B cell (primary cell): ENCODE data around the gene KIRREL3. TPM values are rescaled to one million over a fixed set of nuclear protein-coding genes. Genes with fewer than 3 reads are reported as not detected.

Experiments used
- ATAC-seq: fragments of 200-7000 bp; cut with Tn5 transposase; one replicate; pipeline ENCODE4 v1.10.0; 2021; ENCODE audit warnings: low read depth, mild to moderate bottlenecking, moderate number of reproducible peaks, moderate library complexity
- CTCF ChIA-PET: fragments of 350-600 bp; sonication (Branson Sonifier 250); formaldehyde crosslinking; loops from one replicate; lab custom pipeline; 2021; ENCODE audit warnings: antibody characterized with exemption, inconsistent platforms; lab: Charles Lee
- POLR2A ChIA-PET: fragments of 350-600 bp; sonication (Branson Sonifier 250); formaldehyde crosslinking; loops from one replicate; lab custom pipeline; 2021; ENCODE audit warnings: antibody characterized with exemption; lab: Charles Lee
- DNase-seq: peaks from one replicate; pipeline ENCODE4 v3.0.0; 2013
- H2AFZ ChIP-seq: 2 replicates; pipeline ENCODE4 v1.6.1; 2012; ENCODE audit warnings: mild to moderate bottlenecking, low read depth, low read length; ENCODE audit not compliant: insufficient read depth, poor library complexity, severe bottlenecking
- H3K27ac ChIP-seq, 2 donors: 1 replicate in 1 of 2; 2 replicates in 1 of 2; pipeline ENCODE4 v1.5.1; 2012 to 2013; ENCODE audit warnings: low read length in 2 of 2, mild to moderate bottlenecking in 2 of 2, moderate library complexity in 1 of 2
- H3K27me3 ChIP-seq, 4 experiments: fragments of 200-600 bp in 1 of 4; sonication (generic) in 1 of 4; replicated peaks in 1 of 4; 1 replicate in 2 of 4; 2 replicates in 2 of 4; pipeline versions ENCODE4 v1.6.1 to v1.7.0; 2013 to 2016; ENCODE audit warnings: low read length in 3 of 4, mild to moderate bottlenecking in 2 of 4, mixed read lengths in 1 of 4, moderate library complexity in 1 of 4; ENCODE audit not compliant: insufficient read depth in 4 of 4, control insufficient read depth in 3 of 4; ENCODE audit errors: control extremely low read depth in 1 of 4
- H3K36me3 ChIP-seq, 2 experiments: replicated peaks in 1 of 2; 1 replicate in 1 of 2; 2 replicates in 1 of 2; pipeline versions ENCODE4 v1.6.1 to v1.7.1; 2013; ENCODE audit warnings: low read length in 1 of 2; ENCODE audit not compliant: insufficient read depth in 2 of 2, control insufficient read depth in 1 of 2; ENCODE audit errors: control extremely low read depth in 1 of 2, extremely low read depth in 1 of 2
- H3K4me1 ChIP-seq, 2 donors: fragments of 200-600 bp in 1 of 2; sonication (generic) in 1 of 2; 1 replicate in 1 of 2; 2 replicates in 1 of 2; pipeline versions ENCODE4 v1.5.1 to v1.6.1; 2013 to 2017; ENCODE audit warnings: low read length in 2 of 2; ENCODE audit not compliant: control insufficient read depth in 2 of 2, insufficient read depth in 2 of 2
- H3K4me2 ChIP-seq: replicated peaks from 2 replicates; pipeline ENCODE3; 2012; ENCODE audit warnings: mild to moderate bottlenecking, low read depth, low read length; ENCODE audit not compliant: poor library complexity, severe bottlenecking
- H3K4me3 ChIP-seq, 5 experiments: fragments of 200-600 bp in 1 of 5; sonication (generic) in 1 of 5; 1 replicate in 3 of 5; 2 replicates in 2 of 5; pipeline versions ENCODE4 v1.5.1 to v1.7.0; 2011 to 2016; ENCODE audit warnings: low read length in 4 of 5, mild to moderate bottlenecking in 4 of 5, low read depth in 2 of 5, control low read depth in 1 of 5, moderate library complexity in 1 of 5; ENCODE audit not compliant: insufficient read depth in 1 of 5; ENCODE audit errors: control extremely low read depth in 1 of 5, extremely low read depth in 1 of 5
- H3K79me2 ChIP-seq: fragments of 200-600 bp; sonication (generic); one replicate; pipeline ENCODE4 v1.6.0; 2016; ENCODE audit warnings: low read length; ENCODE audit not compliant: control insufficient read depth, insufficient read depth
- H3K9ac ChIP-seq: fragments of 200-600 bp; sonication (generic); 2 replicates; pipeline ENCODE4 v1.6.1; 2017; ENCODE audit warnings: mild to moderate bottlenecking, low read length, moderate library complexity
- H3K9me3 ChIP-seq, 3 donors: one replicate each; pipeline versions ENCODE4 v1.6.1 to v1.7.1; 2013; ENCODE audit warnings: low read length in 2 of 3; ENCODE audit not compliant: control insufficient read depth in 2 of 3, insufficient read depth in 1 of 3; ENCODE audit errors: control extremely low read depth in 1 of 3
- H4K20me1 ChIP-seq: 2 replicates; pipeline ENCODE4 v1.6.0; 2012; ENCODE audit warnings: mild to moderate bottlenecking, low read length; ENCODE audit not compliant: insufficient read depth, control insufficient read depth, poor library complexity, severe bottlenecking
- H3K27ac Mint-ChIP-seq: one replicate; pipeline ENCODE4 v1.8.0; 2021; ENCODE audit warnings: mixed read lengths
- H3K27me3 Mint-ChIP-seq: one replicate; pipeline ENCODE4 v1.8.0; 2021; ENCODE audit warnings: mixed read lengths
- H3K4me1 Mint-ChIP-seq: one replicate; pipeline ENCODE4 v1.8.0; 2021; ENCODE audit warnings: mixed read lengths
- H3K4me3 Mint-ChIP-seq: one replicate; pipeline ENCODE4 v1.8.0; 2021; ENCODE audit warnings: mixed read lengths
- H3K9me3 Mint-ChIP-seq: one replicate; pipeline ENCODE4 v1.8.0; 2022; ENCODE audit warnings: mixed read lengths; ENCODE audit not compliant: insufficient read depth
- CTCF ChIP-seq: fragments of 200-600 bp; IDR thresholded peaks from one replicate; pipeline ENCODE4 v1.8.0; 2022; ENCODE audit warnings: antibody characterized with exemption, mild to moderate bottlenecking
- EZH2 ChIP-seq: IDR thresholded peaks from 2 replicates; pipeline ENCODE4 v1.6.1; 2012; ENCODE audit warnings: borderline replicate concordance, low read depth, mild to moderate bottlenecking, moderate library complexity, low read length; ENCODE audit not compliant: insufficient read depth, poor library complexity, severe bottlenecking
- WGBS: methylation state at CpG from one replicate; pipeline ENCODE4 v1.1.5; 2013; ENCODE audit warnings: missing lambda C conversion rate; ENCODE audit not compliant: insufficient coverage; 5-methylcytosine and 5-hydroxymethylcytosine counted together
- intact Hi-C: fragments of 100-400 bp; cut with micrococcal nuclease; formaldehyde crosslinking; loops from one replicate; pipeline ENCODE4 v1.10.0; 2022
- polyA plus RNA-seq: library from polyadenylated mRNA; depleted of rRNA; stranded (reverse); fragments of >200 nt; gene quantifications from 2 replicates; pipeline ENCODE4 v1.2.3, GENCODE V29; 2012
- total RNA-seq, 2 donors: library from RNA; stranded (reverse); fragments of 120-200 nt in 1 of 2; gene quantifications; 1 replicate in 1 of 2; 2 replicates in 1 of 2; pipeline versions ENCODE4 v1.2.3 to v1.2.4, GENCODE V29; 2013 to 2022

KIRREL3 gene
- total and polyA plus RNA-seq, 2 donors (not counting 1 experiment from before 2014, with no cell fraction given) = not detected

GRCh38 chr11:126406368-126406767 is 594.2 kb downstream of the KIRREL3 start:
- Histone ChIP-seq H4K20me1 (no peaks in the 10 kb centered on the region), H3K27me3 (no peaks in the 10 kb centered on the region), H3K4me1 (no peaks in the 10 kb centered on the region), H3K4me3 (no peak overlapping the region), H3K79me2 (no peaks in the 10 kb centered on the region), H3K4me2 (no peak overlapping the region), H3K9ac (no peak overlapping the region), H3K36me3 (no peaks in the 10 kb centered on the region), H3K27ac (no peak overlapping the region), H2AFZ (no peak overlapping the region), H3K9me3 (no peaks in the 10 kb centered on the region)
- no peaks in the 10 kb centered on the region for H3K9me3 Mint-ChIP-seq
- TF ChIP-seq EZH2 = no peak
- no peak for TF ChIP-seq CTCF
- intact Hi-C loops = no loop called here
- POLR2A ChIA-PET = no interaction called here
- peaks cover 4% of the 10 kb centered on the region for H3K27me3 Mint-ChIP-seq
- no peak overlapping the region for H3K4me3 Mint-ChIP-seq
- DNase-seq (no peak), ATAC-seq (no peak)
- CTCF ChIA-PET = no interaction called here
- no peak overlapping the region for H3K27ac Mint-ChIP-seq
- H3K4me1 Mint-ChIP-seq = no peaks in the 10 kb centered on the region
- 94% methylated on average over 8 of the region's 8 CpGs for WGBS

GRCh38 chr11:126405906-126406305 is 594.7 kb downstream of the KIRREL3 start:
- no peaks in the 10 kb centered on the region for H3K4me1 ChIP-seq
- H3K4me3 ChIP-seq = no peak overlapping the region
- H3K9ac ChIP-seq = no peak overlapping the region
- no peaks in the 10 kb centered on the region for H4K20me1 ChIP-seq
- H3K27ac ChIP-seq = no peak overlapping the region
- CTCF ChIA-PET = no interaction called here
- no peaks in the 10 kb centered on the region for H3K4me1 Mint-ChIP-seq
- no peaks in the 10 kb centered on the region for H3K79me2 ChIP-seq
- ATAC-seq (no peak), DNase-seq (no peak)
- no peak overlapping the region for H3K4me3 Mint-ChIP-seq
- H3K27me3 Mint-ChIP-seq = peaks cover 5% of the 10 kb centered on the region
- H3K4me2 ChIP-seq = no peak overlapping the region
- H3K27me3 ChIP-seq = no peaks in the 10 kb centered on the region
- WGBS = 95% methylated on average over 6 of the region's 7 CpGs
- POLR2A ChIA-PET = no interaction called here
- intact Hi-C loops = no loop called here
- H3K9me3 Mint-ChIP-seq = no peaks in the 10 kb centered on the region
- H3K9me3 ChIP-seq = no peaks in the 10 kb centered on the region
- H3K27ac Mint-ChIP-seq = no peak overlapping the region
- no peaks in the 10 kb centered on the region for H3K36me3 ChIP-seq
- TF ChIP-seq CTCF (no peak), EZH2 (no peak)
- H2AFZ ChIP-seq = no peak overlapping the region
